Right lobe of liver (tissue), 4 donors: ENCODE results near the gene SPTBN2.

Experiments
- CTCF ChIP-seq, 4 donors: fragments of 200-600 bp in 3 of 4; fragments of 450-650 bp in 1 of 4; IDR thresholded peaks; one replicate each; pipeline versions ENCODE4 v1.5.1 to v1.8.0; 2016 to 2022; ENCODE audit warnings: antibody characterized with exemption in 4 of 4, mild to moderate bottlenecking in 2 of 4
- POLR2A ChIP-seq: fragments of 450-650 bp; IDR thresholded peaks from one replicate; pipeline ENCODE4 v1.6.1; 2017; ENCODE audit warnings: antibody characterized with exemption, mild to moderate bottlenecking
- donor health status: DM: no; HTN: no; CAD: no.
- donor health status: DM: no; HTN: no; CAD: no.
- donor health status: DM: no; HTN: yes; CAD: no.

- TF ChIP-seq CTCF (IDR thresholded peaks at IDR 0.05) (no peak), POLR2A (no peak)
Observed at GRCh38 chr11:66768818-66769217, 39.8 kb upstream of the SPTBN2 start.
